Vagina (tissue), 2 donors: ENCODE measurements around the gene MTSS2. TPM values are rescaled to one million over a fixed set of nuclear protein-coding genes. Genes with fewer than 3 reads are reported as not detected.
"Not testable (repeated sequence)": the region's sequence is repeated elsewhere in the genome, so short reads cannot be mapped to it uniquely, and the experiment has no call there.

Experiments
- DNase-seq, 2 donors: peaks; one replicate each; pipeline ENCODE4 v3.0.0-alpha.2; 2017; ENCODE audit errors: extremely low spot score in 2 of 2
- H3K27ac ChIP-seq: fragments of 200-600 bp; sonication (generic); one replicate; pipeline ENCODE4 v1.5.1; 2019
- H3K27me3 ChIP-seq: fragments of 200-600 bp; sonication (generic); one replicate; pipeline ENCODE4 v1.5.1; 2019
- H3K36me3 ChIP-seq, 2 donors: fragments of 200-600 bp; sonication (generic); one replicate each; pipeline ENCODE4 v1.5.1; 2017 to 2019
- H3K4me1 ChIP-seq: fragments of 200-600 bp; sonication (generic); one replicate; pipeline ENCODE4 v1.5.1; 2019
- H3K4me3 ChIP-seq, 2 donors: fragments of 200-600 bp; sonication (generic); 1 replicate in 1 of 2; 2 replicates in 1 of 2; pipeline ENCODE4 v1.5.1; 2016 to 2019
- H3K9me3 ChIP-seq: fragments of 200-600 bp; sonication (generic); one replicate; pipeline ENCODE4 v1.5.1; 2019
- POLR2A ChIP-seq, 2 donors: fragments of 450-650 bp; IDR thresholded peaks; one replicate each; pipeline ENCODE4 v1.6.1; 2017; ENCODE audit warnings: antibody characterized with exemption in 2 of 2, mild to moderate bottlenecking in 2 of 2, moderate library complexity in 2 of 2
- POLR2AphosphoS5 ChIP-seq, 2 donors: sonication (generic); formaldehyde crosslinking; IDR thresholded peaks; one replicate each; pipeline ENCODE4 v1.9.0; 2017; ENCODE audit warnings: antibody characterized with exemption in 2 of 2, mild to moderate bottlenecking in 2 of 2, low read depth in 1 of 2; ENCODE audit not compliant: insufficient read depth in 1 of 2
- intact Hi-C: fragments of 100-400 bp; cut with DNase I; formaldehyde crosslinking; loops from one replicate; pipeline ENCODE4 v1.15.1; 2023
- total RNA-seq: library from RNA; depleted of rRNA; stranded (reverse); fragments of >200 nt; gene quantifications from one replicate; pipeline ENCODE4 v1.2.3, GENCODE V29; 2016
- TF ChIP-seq, protein P1 (sequence below), 3 experiments: fragments of 450-650 bp in 2 of 3; fragments of 200-600 bp in 1 of 3; sonication (generic) in 1 of 3; IDR thresholded peaks; one replicate each; pipeline ENCODE4 v1.5.1; 2017 to 2019; ENCODE audit warnings: antibody characterized with exemption in 3 of 3, mild to moderate bottlenecking in 2 of 3, moderate library complexity in 2 of 3

Gene MTSS2
- total RNA-seq, 1 donor from 2014 or later: 102 TPM

DNA sequence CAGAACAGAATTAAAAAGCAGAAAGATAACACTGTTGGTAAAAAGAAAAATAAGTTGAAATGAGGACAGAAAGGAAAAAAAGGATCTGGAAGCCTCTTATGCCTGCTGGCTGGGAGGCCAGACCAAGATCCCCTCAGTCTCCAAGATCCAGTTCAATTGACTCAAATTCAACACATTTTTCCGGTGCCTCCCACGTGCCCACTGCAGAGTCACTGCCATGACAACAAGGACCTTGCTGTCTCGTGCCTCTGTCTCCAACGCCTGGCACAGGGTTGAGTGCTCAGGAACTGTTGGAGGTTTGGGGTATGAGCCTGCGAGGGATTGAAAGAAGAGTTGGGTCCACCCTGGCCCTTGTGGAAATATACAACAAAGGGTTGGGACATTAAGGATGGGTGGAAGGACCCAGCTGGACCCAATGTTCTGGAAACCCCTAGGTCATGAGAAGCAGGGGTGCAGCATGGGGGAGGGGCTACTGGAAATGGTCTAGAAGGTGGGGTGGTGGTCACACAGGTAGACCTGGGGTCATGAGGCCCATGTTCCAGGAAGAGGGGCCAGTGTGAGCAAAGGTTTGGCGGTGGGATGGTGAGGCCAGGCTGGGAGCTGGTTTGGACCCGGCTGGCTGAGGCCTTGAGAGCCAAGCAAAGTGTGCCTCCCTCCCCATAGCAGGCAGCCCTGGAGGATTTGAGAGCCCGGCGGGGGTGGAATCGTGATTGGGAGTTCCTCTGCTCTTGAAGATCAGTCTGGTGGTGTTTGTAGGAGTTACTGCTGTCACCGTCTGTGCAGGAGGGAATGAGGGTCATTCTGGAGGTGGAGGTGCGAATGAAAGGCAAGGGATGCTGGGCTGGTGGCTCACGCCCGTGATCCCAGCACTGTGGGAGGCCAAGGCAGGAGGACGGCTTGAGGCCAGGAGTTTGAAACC, 38.2 kb downstream of the MTSS2 start:
- no peak for TF ChIP-seq POLR2A (IDR thresholded peaks at IDR 0.05)
- TF ChIP-seq, protein P1, sequence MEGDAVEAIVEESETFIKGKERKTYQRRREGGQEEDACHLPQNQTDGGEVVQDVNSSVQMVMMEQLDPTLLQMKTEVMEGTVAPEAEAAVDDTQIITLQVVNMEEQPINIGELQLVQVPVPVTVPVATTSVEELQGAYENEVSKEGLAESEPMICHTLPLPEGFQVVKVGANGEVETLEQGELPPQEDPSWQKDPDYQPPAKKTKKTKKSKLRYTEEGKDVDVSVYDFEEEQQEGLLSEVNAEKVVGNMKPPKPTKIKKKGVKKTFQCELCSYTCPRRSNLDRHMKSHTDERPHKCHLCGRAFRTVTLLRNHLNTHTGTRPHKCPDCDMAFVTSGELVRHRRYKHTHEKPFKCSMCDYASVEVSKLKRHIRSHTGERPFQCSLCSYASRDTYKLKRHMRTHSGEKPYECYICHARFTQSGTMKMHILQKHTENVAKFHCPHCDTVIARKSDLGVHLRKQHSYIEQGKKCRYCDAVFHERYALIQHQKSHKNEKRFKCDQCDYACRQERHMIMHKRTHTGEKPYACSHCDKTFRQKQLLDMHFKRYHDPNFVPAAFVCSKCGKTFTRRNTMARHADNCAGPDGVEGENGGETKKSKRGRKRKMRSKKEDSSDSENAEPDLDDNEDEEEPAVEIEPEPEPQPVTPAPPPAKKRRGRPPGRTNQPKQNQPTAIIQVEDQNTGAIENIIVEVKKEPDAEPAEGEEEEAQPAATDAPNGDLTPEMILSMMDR (IDR thresholded peaks at IDR 0.05): no peak
- no peak for TF ChIP-seq POLR2AphosphoS5 (IDR thresholded peaks at IDR 0.05; ENCODE audit: insufficient read depth in 1 of 2, low read depth in 1 of 2)
- H3K9me3 ChIP-seq: no peaks in the 10 kb centered on the region
- H3K4me1 ChIP-seq: no peaks in the 10 kb centered on the region
- H3K27ac ChIP-seq: no peak overlapping the region
- DNase-seq: no peak
- intact Hi-C loops: loop anchor here (10.0 kb wide), 1 partner anchor 273 kb away; no protein-coding TSS in a partner anchor
- H3K4me3 ChIP-seq: no peak overlapping the region
- no peaks in the 10 kb centered on the region for H3K27me3 ChIP-seq
- no peaks in the 10 kb centered on the region for H3K36me3 ChIP-seq

DNA sequence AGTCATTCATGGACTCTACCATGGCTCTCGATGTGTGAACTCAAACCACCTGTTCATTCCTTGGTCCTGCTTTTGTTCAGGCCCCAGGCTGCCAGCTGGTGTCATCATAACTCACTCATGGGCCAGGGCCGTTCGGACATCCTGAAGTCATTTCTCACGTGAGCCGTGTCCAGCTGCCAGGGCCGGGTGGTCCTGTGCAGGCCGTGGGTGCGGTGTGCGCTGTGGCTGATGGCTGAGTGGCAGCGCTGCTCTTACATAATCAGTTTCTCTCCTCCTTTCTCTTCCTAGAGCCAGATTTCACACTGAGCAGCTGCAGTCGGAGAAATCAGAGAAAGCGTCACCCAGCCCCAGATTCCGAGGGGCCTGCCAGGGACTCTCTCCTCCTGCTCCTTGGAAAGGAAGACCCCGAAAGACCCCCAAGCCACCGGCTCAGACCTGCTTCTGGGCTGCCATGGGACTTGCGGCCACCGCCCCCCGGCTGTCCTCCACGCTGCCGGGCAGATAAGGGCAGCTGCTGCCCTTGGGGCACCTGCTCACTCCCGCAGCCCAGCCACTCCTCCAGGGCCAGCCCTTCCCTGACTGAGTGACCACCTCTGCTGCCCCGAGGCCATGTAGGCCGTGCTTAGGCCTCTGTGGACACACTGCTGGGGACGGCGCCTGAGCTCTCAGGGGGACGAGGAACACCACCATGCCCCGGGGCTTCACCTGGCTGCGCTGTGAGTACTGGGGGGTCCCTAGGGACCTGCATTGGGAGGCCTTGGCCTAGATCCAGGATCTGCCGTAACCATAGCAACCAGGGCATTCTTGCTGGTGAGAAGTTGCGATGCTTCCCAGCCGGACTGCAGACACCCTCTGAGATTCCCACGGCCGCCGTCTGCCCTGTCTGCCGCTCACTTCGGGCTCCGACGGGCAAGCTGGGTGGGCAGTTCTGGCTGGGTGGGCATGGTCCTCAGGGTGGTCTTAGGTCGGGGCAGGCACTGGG, 39.3 kb downstream of the MTSS2 start, which contains the start of gene IL34:
Gene IL34, plus strand, starts transcription at position 300 of the 982 bp plus-strand sequence. Its CDS starts 389 bp downstream, at position 689.
- Histone ChIP-seq H3K27me3 (no peaks in the 10 kb centered on the region), H3K36me3 (no peaks in the 10 kb centered on the region), H3K9me3 (no peaks in the 10 kb centered on the region), H3K4me3 (no peak within 1 kb of the TSS), H3K4me1 (no peaks in the 10 kb centered on the region), H3K27ac (no peak within 1 kb of the TSS)
- TF ChIP-seq POLR2A (IDR thresholded peaks at IDR 0.05): no peak
- no peak for TF ChIP-seq POLR2AphosphoS5 (IDR thresholded peaks at IDR 0.05; ENCODE audit: insufficient read depth in 1 of 2, low read depth in 1 of 2)
- TF ChIP-seq, protein P1 (IDR thresholded peaks at IDR 0.05): no peak
- DNase-seq: no peak
- intact Hi-C loops: loop anchor here (10.0 kb wide), 1 partner anchor 272 kb away; no protein-coding TSS in a partner anchor

DNA sequence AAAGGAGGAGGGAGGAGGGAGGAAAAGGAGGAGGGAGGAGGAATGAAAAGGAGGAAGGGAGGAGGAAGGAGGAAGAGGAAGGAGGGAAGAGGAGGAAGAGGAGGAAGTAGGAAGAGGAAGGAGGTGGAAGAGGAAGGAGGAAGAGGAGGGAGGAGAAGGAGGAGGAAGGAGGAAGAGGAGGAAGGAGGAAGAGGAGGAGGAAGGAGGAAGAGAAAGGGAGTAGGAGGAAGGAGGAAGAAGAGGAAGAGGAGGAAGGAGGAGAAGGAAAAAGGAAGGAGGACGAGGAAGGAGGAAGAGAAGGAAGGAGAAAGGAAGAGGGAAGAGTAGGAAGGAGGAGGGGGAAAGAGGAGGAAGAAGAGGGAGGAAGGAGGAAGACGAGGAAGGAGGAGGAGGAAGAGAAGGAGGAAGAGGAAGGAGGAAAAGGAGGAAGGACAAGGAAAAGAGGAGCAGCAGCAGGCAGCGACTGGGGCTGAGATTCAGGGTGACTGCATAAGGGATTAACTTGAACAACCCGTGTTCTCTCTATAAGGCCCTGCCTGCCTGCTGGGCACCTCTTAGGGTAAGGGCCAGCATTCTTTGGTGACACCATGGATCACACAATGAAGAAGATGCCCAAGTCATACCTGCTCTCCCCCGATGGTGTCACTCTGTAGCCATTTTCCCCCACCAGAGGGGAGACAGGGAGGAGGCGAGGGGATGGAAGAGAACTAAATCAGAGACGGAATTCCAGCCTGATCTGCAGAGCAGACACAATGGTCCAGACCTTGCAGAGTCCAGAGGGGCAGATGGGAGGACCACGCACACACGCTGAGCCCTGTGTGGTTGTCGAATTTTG, 40.9 kb downstream of the MTSS2 start:
- no peak for DNase-seq
- TF ChIP-seq POLR2A (IDR thresholded peaks at IDR 0.05) (no peak), POLR2AphosphoS5 (IDR thresholded peaks at IDR 0.05; ENCODE audit: insufficient read depth in 1 of 2, low read depth in 1 of 2) (no peak)
- TF ChIP-seq, protein P1 (IDR thresholded peaks at IDR 0.05): no peak
- Histone ChIP-seq H3K27ac (no peak overlapping the region), H3K36me3 (no peaks in the 10 kb centered on the region), H3K9me3 (no peaks in the 10 kb centered on the region), H3K27me3 (no peaks in the 10 kb centered on the region), H3K4me3 (no peak overlapping the region), H3K4me1 (peaks cover 2% of the 10 kb centered on the region)
- intact Hi-C loops: loop anchor here (10.0 kb wide), 1 partner anchor 270 kb away; no protein-coding TSS in a partner anchor

DNA sequence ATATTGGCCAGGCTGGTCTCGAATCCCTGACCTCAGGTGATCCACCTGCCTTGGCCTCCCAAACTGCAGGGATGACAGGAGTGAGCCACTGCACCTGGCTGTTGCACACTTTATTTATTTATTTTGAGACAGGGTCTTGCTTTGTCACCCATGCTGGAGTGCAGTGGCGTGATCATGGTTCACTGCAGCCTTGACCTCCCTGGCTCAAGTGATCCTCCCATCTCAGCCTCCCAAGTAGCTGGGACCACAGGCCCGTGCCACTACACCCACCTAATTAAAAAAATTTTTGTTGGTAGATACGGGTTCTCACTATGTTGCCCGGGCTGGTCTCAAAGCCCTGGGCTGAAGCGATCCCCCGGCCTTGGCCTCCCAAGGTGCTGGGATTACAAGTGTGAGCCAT, 42.6 kb downstream of the MTSS2 start:
- H3K4me1 ChIP-seq: peaks cover 17% of the 10 kb centered on the region
- H3K4me3 ChIP-seq, H3K27ac ChIP-seq, DNase-seq, H3K27me3 ChIP-seq, H3K36me3 ChIP-seq, H3K9me3 ChIP-seq: not testable (repeated sequence)
- intact Hi-C loops: loop anchor here (10.0 kb wide), 1 partner anchor 268 kb away; no protein-coding TSS in a partner anchor
